C4-2B (cell line): ENCODE measurements around the gene LRRK2.

Experiments
- H3K27ac ChIP-seq: fragments of 450-650 bp; 2 replicates; pipeline ENCODE4 v1.5.1; 2017
- ZFX ChIP-seq: fragments of 450-650 bp; IDR thresholded peaks from 2 replicates; pipeline ENCODE4 v1.6.1; 2017
- TF ChIP-seq, protein P1 (sequence below): fragments of 450-650 bp; conservative IDR thresholded peaks from 2 replicates; pipeline ENCODE4 v1.5.1; 2017; ENCODE audit warnings: mild to moderate bottlenecking

Gene LRRK2

GRCh38 chr12:40314927-40315326 lies 90.1 kb downstream of the LRRK2 start:
- H3K27ac ChIP-seq, result no peak overlapping the region
- TF ChIP-seq ZFX, result no peak
- TF ChIP-seq, protein P1, sequence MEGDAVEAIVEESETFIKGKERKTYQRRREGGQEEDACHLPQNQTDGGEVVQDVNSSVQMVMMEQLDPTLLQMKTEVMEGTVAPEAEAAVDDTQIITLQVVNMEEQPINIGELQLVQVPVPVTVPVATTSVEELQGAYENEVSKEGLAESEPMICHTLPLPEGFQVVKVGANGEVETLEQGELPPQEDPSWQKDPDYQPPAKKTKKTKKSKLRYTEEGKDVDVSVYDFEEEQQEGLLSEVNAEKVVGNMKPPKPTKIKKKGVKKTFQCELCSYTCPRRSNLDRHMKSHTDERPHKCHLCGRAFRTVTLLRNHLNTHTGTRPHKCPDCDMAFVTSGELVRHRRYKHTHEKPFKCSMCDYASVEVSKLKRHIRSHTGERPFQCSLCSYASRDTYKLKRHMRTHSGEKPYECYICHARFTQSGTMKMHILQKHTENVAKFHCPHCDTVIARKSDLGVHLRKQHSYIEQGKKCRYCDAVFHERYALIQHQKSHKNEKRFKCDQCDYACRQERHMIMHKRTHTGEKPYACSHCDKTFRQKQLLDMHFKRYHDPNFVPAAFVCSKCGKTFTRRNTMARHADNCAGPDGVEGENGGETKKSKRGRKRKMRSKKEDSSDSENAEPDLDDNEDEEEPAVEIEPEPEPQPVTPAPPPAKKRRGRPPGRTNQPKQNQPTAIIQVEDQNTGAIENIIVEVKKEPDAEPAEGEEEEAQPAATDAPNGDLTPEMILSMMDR, result no peak

- no peak overlapping the region for H3K27ac ChIP-seq
- TF ChIP-seq, protein P1, result no peak
- no peak for TF ChIP-seq ZFX
Observed at GRCh38 chr12:40315375-40315774, 90.6 kb downstream of the LRRK2 start.

DNA sequence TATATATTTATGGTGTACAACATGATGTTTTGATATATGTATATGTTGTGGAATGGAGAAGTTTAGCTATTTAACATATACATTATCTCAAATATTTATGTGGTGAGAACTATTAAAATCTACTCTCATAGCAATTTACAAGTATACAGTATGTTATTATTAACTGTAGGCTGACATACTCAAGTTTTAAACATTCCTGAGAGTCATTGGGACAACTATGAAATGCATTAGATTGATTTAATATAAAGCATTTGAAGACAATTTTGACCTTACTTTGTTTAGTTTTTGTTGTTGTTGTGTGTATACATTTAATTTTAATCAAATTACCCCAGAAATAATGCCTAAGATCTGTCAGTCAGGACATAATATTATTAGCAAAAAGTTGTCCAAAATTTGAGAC lies 99.5 kb downstream of the LRRK2 start:
- no peak overlapping the region for H3K27ac ChIP-seq
- TF ChIP-seq ZFX, result no peak
- TF ChIP-seq, protein P1, result no peak

GRCh38 chr12:40325349-40325960 lies 100.7 kb downstream of the LRRK2 start:
- H3K27ac ChIP-seq, result no peak overlapping the region
- TF ChIP-seq ZFX, result no peak
- TF ChIP-seq, protein P1, result peak; percentile 94

DNA sequence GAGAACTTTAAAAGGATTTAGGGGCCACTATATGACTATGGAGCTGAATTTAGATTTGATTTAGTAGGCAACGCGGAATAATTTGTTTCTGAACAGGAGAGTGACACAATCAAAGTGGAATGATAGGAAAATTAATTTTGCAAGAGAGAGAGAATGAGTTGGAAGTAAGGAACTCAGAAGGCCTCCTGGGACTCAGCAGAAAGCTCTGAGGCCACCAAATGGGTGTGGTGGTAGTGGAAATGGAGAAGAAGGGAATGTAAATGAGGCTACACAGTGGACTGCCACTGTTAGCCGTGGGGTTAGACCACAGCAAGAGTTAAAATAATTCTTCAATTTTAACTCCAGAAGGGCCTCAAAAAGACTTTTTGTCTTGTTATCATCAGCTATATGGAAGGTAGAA lies 102.7 kb downstream of the LRRK2 start:
- TF ChIP-seq, protein P1, result no peak
- TF ChIP-seq ZFX, result no peak
- H3K27ac ChIP-seq, result no peak overlapping the region

- TF ChIP-seq, protein P1, result no peak
- no peak for TF ChIP-seq ZFX
- no peak overlapping the region for H3K27ac ChIP-seq
Observed at GRCh38 chr12:40330180-40330579, 105.4 kb downstream of the LRRK2 start.

DNA sequence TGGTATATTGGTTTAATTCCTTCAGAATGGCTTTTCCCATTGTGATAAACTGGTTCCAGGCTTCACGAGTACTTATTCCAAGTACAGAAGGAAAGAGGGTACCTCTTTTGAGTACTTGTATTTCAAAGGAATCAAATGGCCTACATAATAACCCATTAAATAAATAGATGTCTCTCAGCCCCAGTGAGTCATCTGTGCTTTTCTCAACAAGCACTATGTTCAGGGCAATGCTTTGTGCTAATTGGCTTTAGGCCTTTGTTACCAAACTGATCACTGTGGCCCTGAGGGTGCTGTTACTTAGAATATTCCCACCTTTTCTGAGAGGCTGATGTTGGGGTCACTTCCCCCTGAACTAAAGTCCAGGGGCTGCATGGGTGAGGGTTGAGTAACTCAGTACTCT lies 107.1 kb downstream of the LRRK2 start:
- TF ChIP-seq, protein P1, result no peak
- no peak for TF ChIP-seq ZFX
- no peak overlapping the region for H3K27ac ChIP-seq
